CD4-positive, alpha-beta T cell treated with Interleukin-12 subunit alpha and Interleukin-12 subunit beta, for 1 hour (primary cell): ENCODE measurements around the gene VAMP4.

Source experiments
- DNase-seq: peaks from one replicate; pipeline ENCODE4 v3.0.0-alpha.2; 2020

The VAMP4 gene, protein sequence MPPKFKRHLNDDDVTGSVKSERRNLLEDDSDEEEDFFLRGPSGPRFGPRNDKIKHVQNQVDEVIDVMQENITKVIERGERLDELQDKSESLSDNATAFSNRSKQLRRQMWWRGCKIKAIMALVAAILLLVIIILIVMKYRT

DNA sequence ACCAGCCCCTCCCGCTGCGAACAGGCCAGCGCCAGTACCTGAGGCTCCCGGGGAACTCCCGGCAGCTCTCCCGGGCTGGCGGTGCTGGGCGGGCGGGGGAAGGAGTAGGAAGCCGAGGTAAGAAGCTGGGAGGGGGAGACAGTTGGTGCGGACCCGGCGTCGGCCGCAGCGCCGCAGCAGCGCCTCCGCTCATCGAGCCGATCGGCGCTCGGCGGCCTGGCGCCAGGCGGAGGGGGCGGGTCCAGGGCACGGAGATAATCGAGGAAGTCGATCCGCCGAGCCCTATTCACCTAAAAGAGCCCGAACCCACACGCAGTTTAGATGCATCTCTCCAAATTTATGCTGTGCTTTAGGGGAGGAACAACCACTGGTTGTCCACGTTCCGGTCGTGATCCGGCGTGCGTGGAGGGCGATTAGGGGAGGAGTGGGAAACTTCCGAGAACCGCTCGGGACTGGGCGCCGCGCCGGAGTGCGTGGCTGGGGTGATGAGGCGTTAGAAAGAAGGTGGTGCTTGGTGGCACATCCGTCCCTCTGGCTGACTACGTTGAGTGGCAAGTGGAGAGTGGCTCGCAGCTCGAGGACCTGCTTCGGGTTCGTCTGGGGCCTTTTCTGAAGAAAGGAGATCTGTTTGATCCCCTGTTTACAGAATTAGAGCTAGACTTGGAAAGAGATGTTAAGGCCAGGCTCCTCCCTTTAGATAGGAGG lies at the start of gene VAMP4:
TSS of gene VAMP4 (minus strand) at position 194 of the 705 bp plus-strand sequence. CDS start 3,651 bp downstream, outside the sequence.
- peak; percentile 89 for DNase-seq

- no peak for DNase-seq
Observed at GRCh38 chr1:171790318-171790717, 48.5 kb upstream of the VAMP4 start.

DNA sequence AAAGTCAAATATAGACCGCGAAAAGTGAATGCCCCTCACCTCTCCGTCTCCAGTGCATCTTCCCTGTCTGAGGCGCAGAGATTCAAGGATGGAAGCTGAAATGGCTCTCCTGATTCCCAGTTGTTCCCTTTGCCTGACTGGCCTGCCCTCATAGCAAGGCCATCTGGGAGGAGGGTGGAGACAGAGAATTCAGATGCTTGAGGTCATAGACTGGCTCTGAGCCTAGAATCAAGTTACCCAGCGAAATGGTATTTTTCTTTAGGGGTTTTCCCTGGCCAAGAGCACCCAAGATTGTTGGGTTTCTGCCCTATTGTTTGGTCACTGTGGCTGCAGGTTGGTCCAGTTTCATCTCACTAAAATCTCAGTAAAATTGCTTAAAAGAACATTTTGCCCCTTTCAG lies 46.8 kb upstream of the VAMP4 start:
- DNase-seq = no peak

- no peak for DNase-seq
Observed at GRCh38 chr1:171787686-171788480, 46.0 kb upstream of the VAMP4 start.

DNA sequence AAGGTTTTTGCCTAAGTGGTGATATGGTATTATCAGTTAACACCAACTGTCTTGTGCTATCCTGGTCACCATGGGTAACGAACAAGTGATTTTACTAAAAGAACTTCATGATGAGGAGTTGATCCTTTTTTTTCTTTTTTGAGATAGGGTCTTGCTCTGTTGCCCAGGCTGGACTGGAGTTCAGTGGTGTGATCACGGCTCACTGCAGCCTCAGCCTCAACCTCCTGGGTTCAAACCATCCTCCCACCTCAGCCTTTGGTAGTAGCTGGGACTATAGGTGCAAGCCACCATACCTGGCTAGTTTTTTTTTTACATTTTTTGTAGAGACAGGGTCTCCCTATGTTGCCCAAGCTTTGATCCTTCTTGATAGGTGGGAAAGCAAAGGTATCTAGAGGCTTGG lies 44.7 kb upstream of the VAMP4 start:
- DNase-seq = no peak

- DNase-seq = no peak
Observed at GRCh38 chr1:171785766-171786165, 43.9 kb upstream of the VAMP4 start.

GRCh38 chr1:171784784-171785183 lies 42.9 kb upstream of the VAMP4 start:
- DNase-seq = no peak

GRCh38 chr1:171783816-171784530 lies 42.1 kb upstream of the VAMP4 start:
- no peak for DNase-seq

DNA sequence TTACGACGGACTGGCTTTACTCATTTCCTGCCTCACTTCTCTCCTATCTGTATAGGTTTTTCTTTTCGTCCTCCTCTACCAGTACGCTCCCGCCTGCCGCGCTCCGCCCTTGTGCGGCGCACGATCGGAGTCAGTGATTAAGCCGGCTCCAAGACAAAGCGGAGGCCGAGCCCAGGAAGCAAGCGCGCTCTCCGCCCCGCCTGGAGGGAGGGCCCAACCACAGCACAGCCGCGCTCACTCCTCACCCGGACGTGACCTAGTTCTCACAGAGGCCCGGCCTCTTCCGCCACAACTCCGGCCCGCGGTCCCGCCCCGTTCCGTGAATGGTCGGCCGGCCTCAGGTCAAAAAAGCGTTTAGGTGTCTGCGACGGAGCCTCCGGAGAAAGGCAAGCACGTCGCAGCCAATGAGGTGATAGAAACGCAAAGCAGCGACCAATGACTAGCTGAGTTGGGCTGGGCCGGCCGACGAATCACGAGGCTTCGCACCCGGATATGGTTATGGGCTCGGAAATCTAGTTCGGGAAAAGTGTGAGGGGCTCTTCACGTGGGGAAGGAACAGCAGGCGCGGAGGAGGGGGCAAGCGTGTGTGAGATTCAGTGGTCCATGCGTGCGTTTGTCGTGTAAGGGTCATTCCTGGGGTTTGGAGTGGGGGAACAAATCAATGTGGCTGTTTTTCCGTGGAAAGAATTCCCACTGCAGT lies 39.5 kb upstream of the VAMP4 start, which contains the start of gene METTL13:
TSS of gene METTL13 (plus strand) at position 485 of the 700 bp plus-strand sequence. CDS start 308 bp downstream, outside the sequence.
- DNase-seq = peak; percentile 98

DNA sequence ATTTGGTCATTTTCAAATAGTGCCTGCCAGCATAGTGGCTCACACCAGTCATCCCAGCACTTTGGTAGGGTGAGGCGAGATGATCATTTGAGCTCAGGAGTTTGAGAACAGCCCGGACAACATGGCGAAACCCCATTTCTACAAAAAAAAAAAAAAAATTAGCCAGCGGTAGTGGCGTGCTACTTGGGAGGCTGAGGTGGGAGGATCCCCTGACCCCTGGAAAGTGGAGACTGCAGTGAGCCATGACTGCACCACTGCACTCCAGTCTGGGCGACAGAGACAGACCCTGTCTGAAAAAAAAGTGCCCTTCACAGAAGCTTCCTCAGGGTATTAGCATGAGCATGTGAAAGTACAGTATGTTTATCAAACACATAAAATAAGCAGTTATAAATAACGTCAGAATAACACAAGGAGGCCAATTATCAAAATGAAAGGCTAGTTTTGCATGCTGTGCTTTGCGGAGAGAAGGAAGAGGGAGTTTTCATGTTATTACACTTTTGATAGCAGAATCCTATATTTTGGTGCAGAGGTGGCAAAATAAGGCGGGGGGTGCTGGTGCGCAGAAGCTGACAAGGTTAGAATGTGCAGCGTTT lies 38.8 kb upstream of the VAMP4 start:
- no peak for DNase-seq

DNA sequence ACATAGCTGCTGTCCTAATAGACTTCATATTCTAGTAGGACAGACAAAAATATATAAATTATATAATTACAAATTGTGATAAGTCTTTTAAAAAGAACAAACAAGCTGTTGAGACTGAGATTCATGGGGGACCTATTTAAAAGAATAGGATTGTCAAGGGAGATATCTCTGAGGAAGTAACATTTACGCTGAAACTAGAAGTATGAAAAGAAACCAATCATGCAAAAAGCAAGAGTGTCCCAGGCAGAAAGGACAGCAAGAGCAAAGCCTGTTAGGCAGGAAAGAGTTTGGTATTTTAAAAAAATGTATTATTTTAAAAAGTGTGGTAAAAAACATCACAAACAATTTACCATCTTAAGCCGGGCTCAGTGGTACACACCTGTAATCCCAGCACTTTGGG lies 30.4 kb upstream of the VAMP4 start:
- no peak for DNase-seq

- no peak for DNase-seq
Observed at GRCh38 chr1:171769754-171770153, 27.9 kb upstream of the VAMP4 start.

DNA sequence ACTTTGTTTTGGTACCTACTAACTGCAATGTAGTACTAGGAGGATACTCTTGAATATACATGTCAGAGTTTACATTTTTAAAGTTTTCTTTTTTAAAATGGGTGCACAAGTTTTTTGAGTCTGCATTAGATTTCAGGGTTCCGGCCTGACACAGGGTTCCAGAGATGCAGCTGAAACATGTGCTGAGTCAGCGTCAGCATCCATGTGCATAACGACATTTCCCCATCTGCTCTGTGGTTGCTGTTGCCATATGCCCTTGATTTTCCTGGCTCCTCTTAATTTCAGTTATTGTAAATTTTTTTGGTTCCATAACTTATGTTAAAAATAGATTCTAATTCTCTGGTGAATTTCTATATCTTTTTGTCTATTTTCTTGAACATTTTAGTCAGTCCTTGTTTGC lies 27.3 kb upstream of the VAMP4 start:
- DNase-seq = no peak

- no peak for DNase-seq
Observed at GRCh38 chr1:171763764-171764163, 21.9 kb upstream of the VAMP4 start.

- no peak for DNase-seq
Observed at GRCh38 chr1:171762143-171762563, 20.3 kb upstream of the VAMP4 start.

- DNase-seq = no peak
Observed at GRCh38 chr1:171758011-171758410, 16.1 kb upstream of the VAMP4 start.

- DNase-seq = no peak
Observed at GRCh38 chr1:171756856-171757255, 15.0 kb upstream of the VAMP4 start.

- DNase-seq = no peak
Observed at GRCh38 chr1:171754971-171755370, 13.1 kb upstream of the VAMP4 start.

DNA sequence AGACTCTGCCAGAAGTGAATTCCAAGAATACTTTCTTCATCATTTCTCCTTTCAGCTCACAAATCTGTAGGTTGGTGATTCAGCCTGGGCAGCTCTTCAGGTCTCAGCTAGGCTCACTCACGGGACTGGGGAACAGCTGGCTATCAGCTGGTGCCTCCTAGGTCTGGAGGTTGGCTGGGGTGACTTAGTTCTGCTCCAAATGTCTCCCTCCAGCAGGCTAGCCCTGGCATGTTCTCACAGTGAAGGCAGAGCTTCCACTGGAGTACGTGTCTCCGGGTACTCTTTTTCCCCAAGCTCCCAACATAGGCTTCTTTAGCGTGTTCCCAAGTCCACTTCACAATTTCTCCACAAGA lies 12.5 kb upstream of the VAMP4 start:
- no peak for DNase-seq

GRCh38 chr1:171753685-171754352 lies 12.0 kb upstream of the VAMP4 start:
- no peak for DNase-seq

DNA sequence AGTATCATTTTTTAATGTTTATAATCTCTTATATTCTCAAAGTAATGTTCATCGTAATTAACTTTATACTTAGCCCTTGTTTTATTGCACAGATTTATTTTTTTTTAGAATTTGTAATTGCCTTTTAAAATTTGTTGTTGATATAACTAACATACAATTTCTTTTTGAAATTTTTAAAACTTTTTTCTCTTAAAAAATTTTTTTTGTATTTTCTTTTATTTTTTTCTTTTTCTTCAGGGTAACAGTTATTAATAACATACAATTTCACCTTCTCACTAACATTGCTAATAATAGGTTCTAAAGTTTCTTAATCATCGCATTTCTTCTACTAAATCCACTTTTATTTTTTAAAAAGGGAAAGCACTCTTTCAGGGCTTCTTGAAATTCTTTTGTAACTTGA lies 11.3 kb upstream of the VAMP4 start:
- DNase-seq = no peak

- DNase-seq = no peak
Observed at GRCh38 chr1:171751221-171751620, 9.4 kb upstream of the VAMP4 start.
